GM12874 (cell line): ENCODE measurements around the gene NPY.

Experiments used
- CTCF ChIP-seq: IDR thresholded peaks from 2 replicates; pipeline ENCODE4 v1.5.1; 2011; ENCODE audit warnings: low read depth, mild to moderate bottlenecking, control low read depth, low read length, moderate library complexity; ENCODE audit not compliant: insufficient read depth

NPY gene

DNA sequence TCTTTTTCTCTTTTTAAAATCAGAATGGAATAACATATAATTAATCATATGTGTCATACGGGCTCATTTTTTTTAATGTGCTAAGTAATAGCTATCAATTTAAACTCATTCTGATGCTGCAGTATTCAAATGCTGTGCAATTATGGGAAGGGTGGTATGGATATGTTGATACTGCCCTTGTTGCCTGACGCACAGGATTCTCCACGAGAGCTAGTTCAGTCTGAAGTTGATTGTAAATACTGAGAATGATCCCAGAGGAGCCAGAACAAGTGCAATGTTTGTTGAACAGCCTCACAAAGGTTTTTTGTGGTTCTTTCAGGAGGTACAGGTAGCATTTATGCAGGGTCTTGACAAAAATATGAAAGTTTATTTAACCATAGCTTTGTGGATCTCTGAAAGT is 13.4 kb downstream of the NPY start:
- TF ChIP-seq CTCF: no peak

GRCh38 chr7:24298696-24299095 is 14.7 kb downstream of the NPY start:
- TF ChIP-seq CTCF: no peak

- no peak for TF ChIP-seq CTCF
These were observed 15.2 kb downstream of the NPY start for GRCh38 chr7:24299192-24299591.

DNA sequence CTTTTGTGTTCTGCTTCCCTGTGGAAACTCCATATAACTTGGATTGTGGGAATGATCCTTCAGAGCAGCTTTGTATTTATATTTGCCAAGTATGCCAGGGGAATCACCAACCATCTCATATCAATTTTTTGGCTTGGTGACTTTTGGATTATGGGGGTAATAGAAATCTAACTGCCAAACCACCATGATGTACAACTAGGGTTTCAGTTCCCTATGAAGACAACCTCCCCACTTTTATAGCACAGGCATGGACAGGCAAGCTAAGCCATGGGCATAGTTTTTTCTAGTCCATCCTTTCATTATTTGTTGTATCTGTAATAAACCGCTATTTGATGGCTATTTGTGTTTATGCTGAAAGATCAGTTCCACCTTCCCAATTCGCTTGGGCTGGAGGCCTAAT is 17.7 kb downstream of the NPY start:
- no peak for TF ChIP-seq CTCF

DNA sequence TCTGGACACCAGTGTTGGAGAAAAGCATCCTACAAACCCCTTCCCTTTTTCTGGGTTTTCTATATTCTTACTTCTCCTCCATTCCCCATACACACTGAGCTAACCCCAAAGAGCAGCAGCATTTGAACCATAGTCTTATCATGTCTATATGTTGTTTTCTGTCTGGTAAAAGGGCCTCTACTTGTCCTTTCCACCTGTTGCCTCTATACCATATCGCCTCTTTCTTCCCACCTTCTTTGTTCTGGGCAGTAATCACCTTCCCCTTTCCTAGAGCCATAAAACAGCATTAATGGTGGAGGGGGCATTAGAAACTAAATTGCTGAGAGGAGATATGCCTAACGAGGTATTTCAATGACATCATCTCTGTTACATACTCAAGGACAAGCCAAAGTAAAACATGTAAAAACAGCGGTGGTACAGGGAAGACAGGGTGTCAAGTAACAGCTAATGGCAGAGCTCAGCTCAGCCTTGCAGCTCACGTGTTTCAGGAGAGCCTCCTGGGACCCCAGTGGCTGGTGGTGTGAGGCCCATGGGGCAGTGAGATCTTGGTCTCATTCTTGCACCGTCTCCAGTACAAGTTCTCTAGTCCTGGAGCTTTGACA is 20.6 kb downstream of the NPY start:
- no peak for TF ChIP-seq CTCF

DNA sequence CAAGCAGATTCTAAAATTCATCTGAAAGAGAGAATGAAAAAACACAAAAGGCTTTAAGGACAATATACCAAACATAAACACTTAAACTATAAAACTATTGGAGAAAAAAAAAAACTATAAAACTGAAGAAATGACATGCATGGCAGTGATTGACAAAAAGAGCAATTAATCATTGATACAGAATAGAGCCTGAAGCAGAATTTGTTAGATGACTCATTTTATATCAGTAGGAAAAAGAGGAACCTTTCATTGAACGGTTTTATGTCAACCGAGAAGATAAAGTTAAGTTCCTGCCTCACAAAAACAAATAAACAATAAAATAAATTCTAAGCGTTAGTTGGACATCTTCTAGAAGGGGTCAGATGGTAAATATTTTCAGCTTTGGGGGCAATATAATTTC is 23.3 kb downstream of the NPY start:
- no peak for TF ChIP-seq CTCF

GRCh38 chr7:24312588-24312987 is 28.6 kb downstream of the NPY start:
- TF ChIP-seq CTCF: no peak
